Immature natural killer cell (primary cell): Measurements from ENCODE around the gene CGA. TPM values are rescaled to one million over a fixed set of nuclear protein-coding genes. Genes with fewer than 3 reads are reported as not detected.
A peak's percentile ranks its signal among the peaks of the same experiment; 100 is the strongest.

Source experiments
- DNase-seq, 3 donors: peaks; one replicate each; pipeline ENCODE4 v3.0.0; 2022; ENCODE audit warnings: mixed read lengths in 1 of 3
- H3K27ac Mint-ChIP-seq, 6 donors: one replicate each; pipeline ENCODE4 v1.8.0; 2020; ENCODE audit warnings: mixed read lengths in 6 of 6, mild to moderate bottlenecking in 5 of 6, inconsistent platforms in 4 of 6, moderate library complexity in 3 of 6
- H3K27me3 Mint-ChIP-seq, 3 donors: one replicate each; pipeline ENCODE4 v1.8.0; 2020 to 2021; ENCODE audit warnings: low read depth in 3 of 3, mild to moderate bottlenecking in 3 of 3, mixed read lengths in 3 of 3, moderate library complexity in 3 of 3, inconsistent platforms in 1 of 3
- H3K36me3 Mint-ChIP-seq, 3 donors: one replicate each; pipeline ENCODE4 v1.8.0; 2020; ENCODE audit warnings: mixed read lengths in 3 of 3, inconsistent platforms in 2 of 3, mild to moderate bottlenecking in 2 of 3
- H3K4me1 Mint-ChIP-seq, 2 donors: one replicate each; pipeline ENCODE4 v1.8.0; 2020; ENCODE audit warnings: inconsistent platforms in 2 of 2, mild to moderate bottlenecking in 2 of 2, mixed read lengths in 2 of 2, moderate library complexity in 1 of 2
- H3K4me3 Mint-ChIP-seq, 5 donors: one replicate each; pipeline ENCODE4 v1.8.0; 2020; ENCODE audit warnings: mild to moderate bottlenecking in 5 of 5, mixed read lengths in 5 of 5, inconsistent platforms in 3 of 5, moderate library complexity in 3 of 5
- H3K9me3 Mint-ChIP-seq, 6 donors: one replicate each; pipeline ENCODE4 v1.8.0; 2020; ENCODE audit warnings: mild to moderate bottlenecking in 6 of 6, mixed read lengths in 6 of 6, inconsistent platforms in 4 of 6, moderate library complexity in 3 of 6
- polyA plus RNA-seq, 3 donors: library from polyadenylated mRNA; unstranded; fragments of 300-500 nt; fragmentation: Illumina TruSeq; gene quantifications; one replicate each; pipeline ENCODE4 v1.2.3, GENCODE V29; 2021

CGA gene
- polyA plus RNA-seq, 3 donors from 2014 or later, result not detected

- Mint-ChIP-seq H3K27me3 (peaks cover 0 to 6% (median 6%) of the 10 kb centered on the region in 3 donors), H3K9me3 (no peaks in the 10 kb centered on the region), H3K27ac (no peak overlapping the region), H3K36me3 (no peaks in the 10 kb centered on the region), H3K4me1 (no peaks in the 10 kb centered on the region), H3K4me3 (no peak overlapping the region)
- no peak for DNase-seq
Observed at GRCh38 chr6:87103977-87104601, 9.2 kb upstream of the CGA start.

- no peaks in the 10 kb centered on the region for H3K9me3 Mint-ChIP-seq
- H3K27ac Mint-ChIP-seq, result no peak overlapping the region
- peaks cover 0 to 6% (median 0%) of the 10 kb centered on the region in 3 donors for H3K27me3 Mint-ChIP-seq
- no peak overlapping the region for H3K4me3 Mint-ChIP-seq
- no peaks in the 10 kb centered on the region for H3K36me3 Mint-ChIP-seq
- no peaks in the 10 kb centered on the region for H3K4me1 Mint-ChIP-seq
- no peak for DNase-seq
Observed at GRCh38 chr6:87102151-87102621, 7.3 kb upstream of the CGA start.

GRCh38 chr6:87101067-87101466 lies 6.2 kb upstream of the CGA start:
- Mint-ChIP-seq H3K27ac (no peak overlapping the region), H3K9me3 (no peaks in the 10 kb centered on the region), H3K27me3 (peaks cover 0 to 4% (median 3%) of the 10 kb centered on the region in 3 donors), H3K4me3 (no peak overlapping the region), H3K36me3 (no peaks in the 10 kb centered on the region), H3K4me1 (no peaks in the 10 kb centered on the region)
- DNase-seq, result no peak

GRCh38 chr6:87100216-87100615 lies 5.3 kb upstream of the CGA start:
- Mint-ChIP-seq H3K27me3 (peaks cover 0 to 4% (median 3%) of the 10 kb centered on the region in 3 donors), H3K36me3 (no peaks in the 10 kb centered on the region), H3K4me1 (no peaks in the 10 kb centered on the region), H3K4me3 (no peak overlapping the region), H3K27ac (no peak overlapping the region), H3K9me3 (no peaks in the 10 kb centered on the region)
- no peak for DNase-seq

GRCh38 chr6:87099472-87099871 lies 4.6 kb upstream of the CGA start:
- DNase-seq, result no peak
- H3K9me3 Mint-ChIP-seq, result no peaks in the 10 kb centered on the region
- no peak overlapping the region for H3K4me3 Mint-ChIP-seq
- peaks cover 0 to 4% (median 3%) of the 10 kb centered on the region in 3 donors for H3K27me3 Mint-ChIP-seq
- H3K4me1 Mint-ChIP-seq, result no peaks in the 10 kb centered on the region
- H3K27ac Mint-ChIP-seq, result no peak overlapping the region
- H3K36me3 Mint-ChIP-seq, result no peaks in the 10 kb centered on the region

- H3K27me3 Mint-ChIP-seq, result peaks cover 0 to 3% (median 2%) of the 10 kb centered on the region in 3 donors
- H3K4me1 Mint-ChIP-seq, result no peaks in the 10 kb centered on the region
- no peak overlapping the region for H3K27ac Mint-ChIP-seq
Observed at GRCh38 chr6:87094576-87094975, 330 bp downstream of the CGA start.

GRCh38 chr6:87093651-87094050 lies 1.3 kb downstream of the CGA start:
- Mint-ChIP-seq H3K36me3 (no peaks in the 10 kb centered on the region), H3K27ac (no peak overlapping the region)
- no peak for DNase-seq

More at GRCh38 chr6:87094576-87094975, 330 bp downstream of the CGA start:
- Mint-ChIP-seq H3K4me3 (no peak overlapping the region), H3K36me3 (no peaks in the 10 kb centered on the region), H3K9me3 (no peaks in the 10 kb centered on the region)
- DNase-seq, result no peak

GRCh38 chr6:87093199-87093598 lies 1.7 kb downstream of the CGA start:
- Mint-ChIP-seq H3K4me1 (no peaks in the 10 kb centered on the region), H3K9me3 (no peaks in the 10 kb centered on the region), H3K27me3 (peaks cover 0 to 7% (median 2%) of the 10 kb centered on the region in 3 donors), H3K27ac (no peak overlapping the region), H3K4me3 (no peak overlapping the region), H3K36me3 (no peaks in the 10 kb centered on the region)
- DNase-seq, result no peak

More at GRCh38 chr6:87093651-87094050, 1.3 kb downstream of the CGA start:
- H3K4me1 Mint-ChIP-seq, result no peaks in the 10 kb centered on the region
- no peak overlapping the region for H3K4me3 Mint-ChIP-seq
- peaks cover 0 to 7% (median 2%) of the 10 kb centered on the region in 3 donors for H3K27me3 Mint-ChIP-seq
- H3K9me3 Mint-ChIP-seq, result no peaks in the 10 kb centered on the region

- Mint-ChIP-seq H3K27ac (no peak overlapping the region), H3K9me3 (no peaks in the 10 kb centered on the region), H3K27me3 (peaks cover 0 to 7% (median 2%) of the 10 kb centered on the region in 3 donors), H3K36me3 (no peaks in the 10 kb centered on the region), H3K4me1 (no peaks in the 10 kb centered on the region), H3K4me3 (no peak overlapping the region)
- DNase-seq, result no peak
Observed at GRCh38 chr6:87092435-87092834, 2.5 kb downstream of the CGA start.

GRCh38 chr6:87089135-87089534 lies 5.8 kb downstream of the CGA start:
- Mint-ChIP-seq H3K4me1 (no peaks in the 10 kb centered on the region), H3K27me3 (peaks cover 0 to 8% (median 2%) of the 10 kb centered on the region in 3 donors), H3K9me3 (no peaks in the 10 kb centered on the region), H3K27ac (no peak overlapping the region), H3K36me3 (no peaks in the 10 kb centered on the region), H3K4me3 (no peak overlapping the region)
- no peak for DNase-seq

GRCh38 chr6:87088076-87088475 lies 6.8 kb downstream of the CGA start:
- H3K27ac Mint-ChIP-seq, result no peak overlapping the region
- no peaks in the 10 kb centered on the region for H3K4me1 Mint-ChIP-seq
- no peak for DNase-seq
- H3K27me3 Mint-ChIP-seq, result peaks cover 0 to 8% (median 2%) of the 10 kb centered on the region in 3 donors
- no peaks in the 10 kb centered on the region for H3K9me3 Mint-ChIP-seq
- H3K36me3 Mint-ChIP-seq, result no peaks in the 10 kb centered on the region
- no peak overlapping the region for H3K4me3 Mint-ChIP-seq

GRCh38 chr6:87082160-87082721 lies 12.7 kb downstream of the CGA start:
- Mint-ChIP-seq H3K27me3 (peaks cover 0 to 9% (median 8%) of the 10 kb centered on the region in 3 donors), H3K4me1 (no peaks in the 10 kb centered on the region), H3K27ac (no peak overlapping the region), H3K4me3 (no peak overlapping the region), H3K9me3 (no peaks in the 10 kb centered on the region), H3K36me3 (no peaks in the 10 kb centered on the region)
- DNase-seq, result no peak

GRCh38 chr6:87078983-87079616 lies 15.8 kb downstream of the CGA start:
- Mint-ChIP-seq H3K27ac (no peak overlapping the region), H3K4me3 (no peak overlapping the region), H3K9me3 (no peaks in the 10 kb centered on the region), H3K4me1 (no peaks in the 10 kb centered on the region), H3K27me3 (peaks cover 1 to 10% (median 8%) of the 10 kb centered on the region in 3 donors), H3K36me3 (no peaks in the 10 kb centered on the region)
- DNase-seq, result peak; percentile 6 to 7 (median 7)

GRCh38 chr6:87075168-87075567 lies 19.7 kb downstream of the CGA start:
- Mint-ChIP-seq H3K27me3 (peaks cover 1 to 7% (median 4%) of the 10 kb centered on the region in 3 donors), H3K9me3 (no peaks in the 10 kb centered on the region)
- DNase-seq, result no peak

More at GRCh38 chr6:87075168-87075567, 19.7 kb downstream of the CGA start:
- H3K27ac Mint-ChIP-seq, result no peak overlapping the region
- no peaks in the 10 kb centered on the region for H3K36me3 Mint-ChIP-seq
- no peaks in the 10 kb centered on the region for H3K4me1 Mint-ChIP-seq
- H3K4me3 Mint-ChIP-seq, result no peak overlapping the region
